Vagina (tissue), 2 donors: Measurements from ENCODE around the gene RBBP8NL.

Source experiments
- POLR2A ChIP-seq, 2 donors: fragments of 450-650 bp; IDR thresholded peaks; one replicate each; pipeline ENCODE4 v1.6.1; 2017; ENCODE audit warnings: antibody characterized with exemption in 2 of 2, mild to moderate bottlenecking in 2 of 2, moderate library complexity in 2 of 2
- POLR2AphosphoS5 ChIP-seq, 2 donors: sonication (generic); formaldehyde crosslinking; IDR thresholded peaks; one replicate each; pipeline ENCODE4 v1.9.0; 2017; ENCODE audit warnings: antibody characterized with exemption in 2 of 2, mild to moderate bottlenecking in 2 of 2, low read depth in 1 of 2; ENCODE audit not compliant: insufficient read depth in 1 of 2
- TF ChIP-seq, protein P1 (sequence below), 3 experiments: fragments of 450-650 bp in 2 of 3; fragments of 200-600 bp in 1 of 3; sonication (generic) in 1 of 3; IDR thresholded peaks; one replicate each; pipeline ENCODE4 v1.5.1; 2017 to 2019; ENCODE audit warnings: antibody characterized with exemption in 3 of 3, mild to moderate bottlenecking in 2 of 3, moderate library complexity in 2 of 3

DNA sequence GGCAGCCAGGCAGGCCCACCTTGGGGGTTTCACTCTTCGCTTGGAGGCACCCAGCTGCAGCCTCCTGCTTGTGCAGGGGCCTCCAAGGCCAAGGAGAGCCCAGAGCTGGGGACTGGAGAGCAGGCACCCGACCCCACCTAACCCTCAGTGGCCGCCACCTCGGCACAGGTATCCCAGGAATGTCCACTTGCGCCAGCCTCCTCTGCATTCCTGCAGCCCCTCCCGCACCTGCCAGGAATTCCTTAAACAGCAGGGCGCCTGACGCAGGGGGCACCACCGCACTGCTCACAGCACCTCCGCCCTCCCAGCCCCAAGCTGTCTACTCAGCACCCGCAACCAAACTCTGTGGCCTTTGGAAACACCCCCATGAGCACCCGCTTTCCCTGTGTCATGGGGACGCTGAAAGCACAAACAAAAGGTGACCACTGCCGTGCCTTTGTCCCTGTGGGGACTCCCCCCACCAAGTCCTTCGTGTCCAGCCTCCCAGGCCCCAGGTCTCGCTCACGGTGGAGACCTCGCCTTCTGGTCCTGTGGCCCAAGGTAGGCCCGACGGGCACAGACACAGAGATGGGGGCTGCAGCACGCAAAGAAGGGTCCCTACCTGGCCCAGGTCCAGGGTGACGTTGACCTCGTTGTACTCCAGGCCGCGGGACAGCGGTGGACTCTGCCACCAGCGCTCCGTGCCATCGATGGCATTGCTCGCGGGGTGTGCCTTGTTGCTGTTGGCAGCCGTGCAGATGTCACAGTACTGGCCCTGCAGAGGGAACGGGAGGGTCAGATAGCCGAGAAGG is 65.3 kb downstream of the RBBP8NL start:
- TF ChIP-seq POLR2A (IDR thresholded peaks at IDR 0.05), result no peak
- TF ChIP-seq, protein P1, sequence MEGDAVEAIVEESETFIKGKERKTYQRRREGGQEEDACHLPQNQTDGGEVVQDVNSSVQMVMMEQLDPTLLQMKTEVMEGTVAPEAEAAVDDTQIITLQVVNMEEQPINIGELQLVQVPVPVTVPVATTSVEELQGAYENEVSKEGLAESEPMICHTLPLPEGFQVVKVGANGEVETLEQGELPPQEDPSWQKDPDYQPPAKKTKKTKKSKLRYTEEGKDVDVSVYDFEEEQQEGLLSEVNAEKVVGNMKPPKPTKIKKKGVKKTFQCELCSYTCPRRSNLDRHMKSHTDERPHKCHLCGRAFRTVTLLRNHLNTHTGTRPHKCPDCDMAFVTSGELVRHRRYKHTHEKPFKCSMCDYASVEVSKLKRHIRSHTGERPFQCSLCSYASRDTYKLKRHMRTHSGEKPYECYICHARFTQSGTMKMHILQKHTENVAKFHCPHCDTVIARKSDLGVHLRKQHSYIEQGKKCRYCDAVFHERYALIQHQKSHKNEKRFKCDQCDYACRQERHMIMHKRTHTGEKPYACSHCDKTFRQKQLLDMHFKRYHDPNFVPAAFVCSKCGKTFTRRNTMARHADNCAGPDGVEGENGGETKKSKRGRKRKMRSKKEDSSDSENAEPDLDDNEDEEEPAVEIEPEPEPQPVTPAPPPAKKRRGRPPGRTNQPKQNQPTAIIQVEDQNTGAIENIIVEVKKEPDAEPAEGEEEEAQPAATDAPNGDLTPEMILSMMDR (IDR thresholded peaks at IDR 0.05), result no peak
- TF ChIP-seq POLR2AphosphoS5 (IDR thresholded peaks at IDR 0.05; ENCODE audit: insufficient read depth in 1 of 2, low read depth in 1 of 2), result no peak
